ELF-1 (cell line): ENCODE measurements around the gene NRP1.

ENCODE experiments used
- DNase-seq: peaks from one replicate; pipeline ENCODE4 v3.0.0-alpha.2; 2016; ENCODE audit warnings: low read depth, low spot score

Gene NRP1

GRCh38 chr10:33349268-33349667 lies 14.8 kb upstream of the NRP1 start:
- no peak for DNase-seq

GRCh38 chr10:33347211-33347610 lies 12.7 kb upstream of the NRP1 start:
- DNase-seq: no peak

GRCh38 chr10:33345236-33345635 lies 10.8 kb upstream of the NRP1 start:
- no peak for DNase-seq

GRCh38 chr10:33344676-33345075 lies 10.2 kb upstream of the NRP1 start:
- no peak for DNase-seq

GRCh38 chr10:33341637-33342036 lies 7.2 kb upstream of the NRP1 start:
- no peak for DNase-seq

- DNase-seq: peak; percentile 40
These were observed 3.0 kb upstream of the NRP1 start for GRCh38 chr10:33337326-33337957.

GRCh38 chr10:33336582-33337325 lies 2.3 kb upstream of the NRP1 start:
- peak; percentile 62 for DNase-seq

GRCh38 chr10:33335801-33336581 lies 1.5 kb upstream of the NRP1 start:
- DNase-seq: peak; percentile 53

GRCh38 chr10:33335551-33335800 lies 1.0 kb upstream of the NRP1 start:
- DNase-seq: no peak

- peak; percentile 83 for DNase-seq
These were observed 511 bp upstream of the NRP1 start for GRCh38 chr10:33334805-33335550.

GRCh38 chr10:33333260-33334101 lies 986 bp downstream of the NRP1 start:
- DNase-seq: no peak

GRCh38 chr10:33332183-33333065 lies 2.0 kb downstream of the NRP1 start:
- peak; percentile 11 for DNase-seq

- no peak for DNase-seq
These were observed 3.1 kb downstream of the NRP1 start for GRCh38 chr10:33331379-33331694.

- peak; percentile 75 for DNase-seq
These were observed 3.7 kb downstream of the NRP1 start for GRCh38 chr10:33330543-33331378.

- no peak for DNase-seq
These were observed 5.3 kb downstream of the NRP1 start for GRCh38 chr10:33329178-33329577.

- DNase-seq: no peak
These were observed 6.2 kb downstream of the NRP1 start for GRCh38 chr10:33328253-33328652.

GRCh38 chr10:33327751-33328150 lies 6.7 kb downstream of the NRP1 start:
- DNase-seq: no peak

- no peak for DNase-seq
These were observed 7.5 kb downstream of the NRP1 start for GRCh38 chr10:33326933-33327332.

GRCh38 chr10:33325929-33326328 lies 8.5 kb downstream of the NRP1 start:
- DNase-seq: no peak

GRCh38 chr10:33323721-33324120 lies 10.7 kb downstream of the NRP1 start:
- no peak for DNase-seq
